UCSD-AML1 (cell line): Measurements from ENCODE around the gene TAPT1.
A peak's percentile ranks its signal among the peaks of the same experiment; 100 is the strongest.
"Not testable (repeated sequence)": the region's sequence is repeated elsewhere in the genome, so short reads cannot be mapped to it uniquely, and the experiment has no call there.

Source experiments
- DNase-seq: peaks from one replicate; lab custom pipeline; 2025; ENCODE audit not compliant: unreplicated experiment; lab: John Stamatoyannopoulos, UW

Gene TAPT1

DNA sequence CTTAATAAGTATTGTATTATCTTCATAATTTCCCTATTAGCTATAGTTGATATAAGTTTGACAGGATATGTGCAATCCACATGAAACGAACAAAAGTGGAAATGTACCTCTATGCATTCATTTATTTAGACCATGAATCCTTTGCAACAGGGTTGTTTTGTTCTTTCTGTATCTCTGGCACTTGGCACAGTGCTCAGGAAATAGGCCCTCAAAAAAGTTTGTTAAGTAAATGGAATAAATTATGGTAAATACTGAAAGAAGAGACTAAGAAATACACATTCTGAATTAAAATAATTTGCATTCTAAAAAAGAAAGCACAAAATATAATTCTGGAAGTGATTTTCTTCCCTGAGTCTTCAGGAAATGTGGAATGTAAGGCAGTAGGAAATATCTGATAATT, 39.3 kb downstream of the TAPT1 start:
- DNase-seq = no peak

- DNase-seq = no peak
Measured at GRCh38 chr4:16183604-16184003, 42.7 kb downstream of the TAPT1 start.

DNA sequence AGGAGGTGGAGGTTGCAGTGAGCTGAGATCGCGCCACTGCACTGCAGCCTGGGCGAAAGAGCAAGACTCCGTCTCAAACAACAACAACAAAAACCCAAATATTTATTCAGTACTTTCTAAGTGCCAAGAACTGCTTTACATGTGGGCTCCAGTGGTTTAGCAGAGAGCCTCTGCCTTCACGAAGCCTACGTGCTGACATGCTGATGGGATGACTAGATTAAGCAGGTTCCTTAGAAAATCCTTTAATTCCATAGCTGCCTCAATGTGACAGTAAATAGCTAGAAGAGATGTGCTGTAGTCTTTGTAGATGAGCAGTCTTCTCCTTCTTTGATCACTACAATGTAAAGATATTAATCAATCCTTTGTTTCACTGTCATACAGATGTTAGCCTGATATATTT, 49.6 kb downstream of the TAPT1 start:
- DNase-seq = no peak

DNA sequence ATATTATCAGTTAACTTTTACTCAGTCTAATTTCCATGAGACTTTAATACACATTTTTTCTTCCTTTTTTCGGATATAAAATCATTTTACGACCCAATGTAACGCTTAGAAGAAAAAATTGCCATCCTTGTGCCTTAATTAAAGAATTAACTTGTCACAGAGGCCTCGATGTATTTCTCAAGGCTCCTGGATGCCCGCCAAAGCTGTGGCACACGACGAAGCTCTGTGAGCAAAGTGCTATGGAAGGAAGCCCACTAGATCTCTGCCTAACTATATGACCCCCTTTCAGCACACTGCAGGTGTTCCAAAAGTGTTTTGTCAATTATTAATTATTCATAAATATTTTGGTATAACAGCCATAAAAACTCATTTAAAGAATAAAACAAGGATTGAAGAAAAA, 54.4 kb downstream of the TAPT1 start:
- DNase-seq = no peak

DNA sequence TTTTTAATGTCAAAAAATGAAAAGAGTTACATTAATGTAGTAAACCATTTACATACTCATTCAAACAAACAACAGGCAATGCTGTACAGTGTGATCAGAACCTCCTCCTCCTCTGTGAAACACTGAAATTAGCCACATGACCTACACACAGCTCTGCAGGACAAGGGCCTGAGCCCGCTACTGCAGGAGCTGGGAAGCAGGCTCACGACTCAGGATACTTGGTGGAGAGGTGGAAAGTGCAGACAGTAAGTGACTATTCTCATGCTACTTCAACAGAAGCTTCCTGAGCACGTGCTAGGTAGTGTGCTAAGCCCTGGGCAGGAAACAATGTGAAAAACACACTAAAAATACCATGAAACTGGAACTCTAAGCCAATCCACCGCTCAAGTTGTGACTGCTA, 56.8 kb downstream of the TAPT1 start:
- no peak for DNase-seq

DNA sequence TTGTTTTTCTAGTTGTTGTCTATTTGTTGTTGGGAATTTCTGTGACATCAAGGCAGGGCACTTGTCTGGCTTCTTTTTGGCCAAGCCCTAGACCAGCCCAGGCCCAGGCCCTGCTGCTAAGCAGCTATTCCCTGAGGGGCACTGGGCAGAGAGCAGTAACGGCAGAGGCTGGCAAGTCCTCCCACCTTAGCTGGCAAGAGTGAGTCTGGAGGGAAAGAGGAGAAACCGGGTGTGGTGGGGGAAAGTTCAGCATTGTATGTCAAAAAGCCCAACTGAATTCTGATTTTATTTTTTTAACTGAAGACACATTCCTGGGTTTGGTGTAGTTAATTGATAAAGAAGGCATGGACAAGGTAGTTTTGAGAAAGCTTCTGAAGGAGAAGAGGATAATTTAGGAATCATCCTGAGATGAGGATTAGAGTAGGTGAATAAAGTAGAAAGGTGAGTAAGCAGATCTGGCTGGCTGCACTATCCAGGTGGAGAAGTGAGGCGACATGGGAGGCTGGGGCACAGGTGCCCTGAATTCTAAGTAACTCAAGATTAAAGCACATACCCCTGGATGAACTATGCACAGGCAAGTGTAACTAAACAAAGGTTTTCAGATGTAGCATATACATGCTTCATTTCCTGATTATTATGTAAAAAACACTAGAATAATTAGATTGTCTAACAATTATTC, 57.4 kb downstream of the TAPT1 start:
- no peak for DNase-seq

GRCh38 chr4:16168144-16168543, 58.1 kb downstream of the TAPT1 start:
- no peak for DNase-seq

DNA sequence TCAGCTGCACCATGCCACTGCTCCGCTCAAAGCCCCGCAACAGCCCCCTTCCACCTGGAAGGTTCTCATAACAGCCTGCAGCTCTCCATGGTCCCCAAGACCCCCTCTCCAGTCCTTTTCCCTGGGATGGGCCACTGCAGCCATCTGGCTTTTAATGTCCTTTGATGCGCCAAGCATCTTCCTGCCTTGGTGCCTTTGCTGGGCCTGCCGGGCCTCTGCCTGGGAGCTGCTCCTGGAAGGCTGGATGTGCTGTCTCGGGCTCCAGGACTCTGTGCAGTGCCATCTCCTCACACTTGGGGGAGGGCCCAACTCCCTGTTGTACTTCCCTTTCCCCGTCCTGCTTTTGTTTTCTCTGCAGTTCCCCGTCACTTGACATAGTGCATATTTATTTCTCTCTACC, 60.3 kb downstream of the TAPT1 start:
- no peak for DNase-seq

- no peak for DNase-seq
Measured at GRCh38 chr4:16162891-16163290, 63.4 kb downstream of the TAPT1 start.

DNA sequence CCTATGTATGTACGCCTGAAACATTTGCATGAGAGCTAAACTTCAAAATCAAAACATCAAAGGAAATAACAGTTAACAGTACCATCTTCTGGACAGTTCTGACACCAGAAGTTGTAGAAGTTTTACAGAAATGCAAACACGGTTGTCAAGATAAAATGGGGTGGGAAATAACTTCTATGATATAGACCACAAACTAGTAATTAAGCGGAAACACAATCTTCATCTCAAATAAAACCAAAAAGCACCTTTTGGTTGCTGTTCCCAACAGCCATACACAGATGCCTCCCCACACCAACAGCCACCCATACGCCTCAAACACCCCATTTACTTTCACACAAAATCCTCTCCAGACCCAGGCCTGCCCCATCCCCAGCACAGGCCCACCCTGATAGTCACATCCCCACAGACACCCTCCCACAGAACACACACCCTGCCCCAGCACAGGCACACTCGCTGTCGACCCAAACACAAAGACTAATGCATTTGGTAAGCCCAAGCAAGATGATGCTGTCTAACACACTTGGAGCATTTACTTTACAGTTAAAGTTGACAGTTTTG, 64.3 kb downstream of the TAPT1 start:
- DNase-seq = no peak

GRCh38 chr4:16160457-16160856, 65.8 kb downstream of the TAPT1 start:
- DNase-seq = no peak

GRCh38 chr4:16159286-16159685, 67.0 kb downstream of the TAPT1 start:
- no peak for DNase-seq

DNA sequence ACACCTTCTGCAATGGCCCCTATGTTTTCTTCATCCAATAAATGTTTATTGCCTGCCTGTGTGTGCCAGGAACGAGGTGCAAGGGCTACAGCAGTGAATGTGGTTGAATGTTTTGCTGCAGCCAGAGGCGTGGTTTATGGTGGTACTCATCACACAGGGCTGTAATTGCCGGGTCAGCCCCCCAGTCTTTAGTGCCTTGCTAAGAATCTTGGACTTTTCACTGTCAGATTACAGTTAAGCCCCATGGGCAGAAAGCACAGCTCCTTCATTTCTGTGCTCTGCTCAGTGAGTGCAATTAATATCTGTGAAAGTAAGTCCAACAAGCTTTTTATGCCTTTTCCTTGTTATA, 67.8 kb downstream of the TAPT1 start:
- no peak for DNase-seq

GRCh38 chr4:16157609-16158503, 68.4 kb downstream of the TAPT1 start:
- peak; percentile 19 for DNase-seq

- DNase-seq = no peak
Measured at GRCh38 chr4:16155528-16156169, 70.6 kb downstream of the TAPT1 start.

- DNase-seq = no peak
Measured at GRCh38 chr4:16154451-16154850, 71.8 kb downstream of the TAPT1 start.

DNA sequence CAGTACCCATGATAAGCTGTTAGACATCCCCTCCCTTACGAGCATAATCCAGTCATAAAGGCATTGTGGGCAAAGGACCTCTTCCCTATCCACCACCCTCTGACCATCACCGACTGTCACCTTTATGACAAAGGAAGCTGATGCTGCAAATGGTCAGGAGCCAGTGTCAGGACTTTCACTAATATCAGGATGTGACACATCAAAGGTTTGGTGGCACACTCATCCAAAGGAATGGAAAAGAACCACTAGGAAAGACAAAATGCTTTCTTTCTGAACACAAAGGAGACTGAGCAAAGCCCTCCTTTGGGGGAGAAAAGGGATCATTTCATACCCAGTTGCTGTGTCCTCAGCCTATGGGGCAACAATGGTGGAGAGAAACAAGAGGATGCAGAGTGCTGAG, 75.6 kb downstream of the TAPT1 start:
- DNase-seq = no peak

DNA sequence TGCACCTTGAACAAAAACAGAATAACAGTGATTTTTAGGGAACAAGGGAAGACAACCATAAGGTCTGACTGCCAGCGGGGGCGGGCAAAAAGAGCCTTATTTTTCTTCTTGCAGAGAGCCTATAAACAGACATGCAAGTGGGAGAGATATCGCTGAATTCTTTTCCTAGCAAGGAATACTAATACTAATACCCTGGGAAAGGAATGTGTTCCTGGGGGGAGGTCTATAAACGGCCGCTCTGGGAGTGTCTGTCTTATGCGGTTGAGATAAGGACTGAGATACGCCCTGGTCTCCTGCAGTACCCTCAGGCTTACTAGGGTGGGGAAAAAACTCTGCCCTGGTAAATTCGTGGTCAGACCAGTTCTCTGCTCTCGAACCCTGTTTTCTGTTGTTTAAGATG, 81.4 kb downstream of the TAPT1 start:
- not testable (repeated sequence) for DNase-seq

DNA sequence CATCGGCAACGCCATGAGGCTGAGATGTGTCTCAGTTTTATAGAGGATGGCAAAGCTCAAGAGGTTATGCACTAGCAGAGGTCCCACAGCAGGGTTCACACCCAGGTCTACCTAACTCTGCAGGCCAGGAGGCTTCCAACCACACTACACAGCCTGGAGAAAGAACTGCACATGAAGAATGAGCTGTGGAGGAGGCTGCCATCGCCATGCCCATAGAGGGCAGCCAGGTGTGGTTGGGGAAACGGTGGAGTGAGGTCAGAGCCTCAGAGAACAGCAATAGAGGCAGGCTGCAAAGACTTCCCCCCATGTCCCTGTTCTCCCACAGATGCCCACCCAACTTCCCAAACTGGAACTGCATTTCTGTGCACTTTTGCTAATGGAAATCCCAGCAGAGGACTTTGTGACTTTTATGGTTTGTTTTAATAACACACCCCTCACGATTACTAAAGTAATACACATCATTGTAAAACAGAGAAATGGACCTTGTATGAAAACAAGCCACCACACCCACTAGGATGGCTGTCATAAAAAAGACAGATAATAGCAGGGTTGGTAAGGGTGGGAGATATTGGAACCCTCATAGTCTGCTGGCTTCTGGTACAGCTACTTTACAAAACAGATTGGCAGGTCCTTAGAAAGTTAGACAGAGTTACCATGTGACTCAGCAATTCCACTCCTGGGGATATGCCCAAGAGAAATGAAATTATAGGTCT, 83.5 kb downstream of the TAPT1 start:
- no peak for DNase-seq

DNA sequence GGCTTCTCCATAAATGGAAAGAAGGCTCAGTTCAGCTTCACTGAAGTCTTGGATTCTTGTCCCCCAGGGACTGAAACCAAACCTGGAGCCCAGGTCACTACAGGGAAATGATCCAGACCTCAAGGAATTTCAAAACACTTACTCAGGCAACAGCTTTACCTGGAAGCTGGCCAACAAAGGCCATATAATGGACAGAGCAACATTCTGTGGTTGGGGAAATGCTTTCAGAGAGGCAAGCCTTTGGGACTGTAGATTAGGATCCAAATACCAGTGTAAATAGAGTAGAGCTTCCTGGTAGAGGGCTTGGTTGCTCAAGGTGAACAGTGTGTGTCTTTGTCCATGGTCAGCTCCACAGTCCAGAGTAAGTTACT, 85.4 kb downstream of the TAPT1 start:
- no peak for DNase-seq

GRCh38 chr4:16140231-16140878, 85.9 kb downstream of the TAPT1 start:
- no peak for DNase-seq
